HG03064 (cell line): ENCODE measurements around the gene DDX1.

Experiments
- ATAC-seq: cut with Tn5 transposase; IDR thresholded peaks from one replicate; pipeline ENCODE4 v1.9.1; 2021; ENCODE audit warnings: low read depth; ENCODE audit not compliant: unreplicated experiment

DDX1 gene

DNA sequence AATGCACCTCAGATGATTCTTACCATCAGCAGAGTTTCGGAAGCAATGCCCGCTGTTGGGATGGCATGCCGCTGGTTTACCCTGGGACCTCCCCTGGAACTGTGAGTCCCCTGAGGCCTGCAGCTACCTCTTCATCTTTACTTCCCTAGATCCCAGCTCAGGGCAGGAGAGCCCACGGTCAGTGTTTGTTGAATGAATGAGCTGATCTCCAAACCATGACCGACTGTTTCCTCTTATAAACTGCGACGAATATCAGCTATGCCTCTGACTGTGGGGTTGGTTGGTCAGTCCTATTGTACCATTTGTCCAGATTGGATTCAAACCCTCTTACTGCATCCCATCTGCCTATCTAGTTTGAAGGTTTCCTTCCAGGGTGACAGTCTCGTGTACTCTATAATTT lies 64.4 kb downstream of the DDX1 start:
- ATAC-seq: no peak

- no peak for ATAC-seq
These were observed 66.1 kb downstream of the DDX1 start for GRCh38 chr2:15657759-15658158.

GRCh38 chr2:15658911-15659310 lies 67.2 kb downstream of the DDX1 start:
- ATAC-seq: no peak

GRCh38 chr2:15660491-15661294 lies 69.0 kb downstream of the DDX1 start:
- no peak for ATAC-seq

GRCh38 chr2:15661295-15661569 lies 69.6 kb downstream of the DDX1 start:
- no peak for ATAC-seq

GRCh38 chr2:15662026-15662425 lies 70.4 kb downstream of the DDX1 start:
- ATAC-seq: no peak

- no peak for ATAC-seq
These were observed 70.9 kb downstream of the DDX1 start for GRCh38 chr2:15662579-15662978.

GRCh38 chr2:15663802-15664201 lies 72.1 kb downstream of the DDX1 start:
- ATAC-seq: no peak

DNA sequence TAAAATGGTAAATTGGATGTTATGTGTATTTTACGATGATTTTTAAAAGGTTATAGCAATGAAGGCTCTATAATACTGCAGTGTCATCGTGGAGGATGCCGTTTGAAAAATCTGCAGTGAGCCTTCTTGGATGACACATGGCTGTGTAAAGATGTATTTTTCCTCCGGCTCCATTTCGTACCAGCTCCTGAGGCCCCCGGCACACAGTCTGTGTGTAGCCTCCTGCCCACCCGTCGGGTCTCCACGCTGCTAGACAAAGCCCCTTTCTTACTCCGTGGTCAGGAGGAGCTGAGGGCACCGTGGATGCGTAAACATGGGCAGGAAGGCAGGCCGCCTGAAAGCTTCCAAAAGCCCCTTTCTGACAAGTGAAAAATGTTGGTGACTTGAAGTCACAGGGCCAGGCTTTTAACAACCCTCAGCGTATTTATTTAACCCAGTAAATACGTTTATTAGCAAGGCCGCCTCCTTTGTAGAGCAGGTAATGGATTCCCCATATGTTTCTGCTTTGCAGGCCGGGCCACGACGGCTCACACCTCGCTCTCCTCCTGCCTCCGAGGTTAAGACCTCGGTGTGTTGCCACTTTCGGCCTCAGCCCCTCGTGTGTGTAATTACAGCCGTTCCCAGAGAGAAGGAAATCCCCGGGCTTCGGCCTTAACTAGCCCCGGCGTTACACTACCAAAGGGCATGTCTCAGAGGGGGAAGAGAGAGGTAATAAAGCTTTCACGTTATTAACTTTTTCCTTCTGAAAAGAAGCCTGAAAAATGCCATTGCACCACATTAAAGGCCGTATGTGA lies 72.8 kb downstream of the DDX1 start:
- ATAC-seq: no peak

GRCh38 chr2:15665067-15665942 lies 73.6 kb downstream of the DDX1 start:
- ATAC-seq: no peak

DNA sequence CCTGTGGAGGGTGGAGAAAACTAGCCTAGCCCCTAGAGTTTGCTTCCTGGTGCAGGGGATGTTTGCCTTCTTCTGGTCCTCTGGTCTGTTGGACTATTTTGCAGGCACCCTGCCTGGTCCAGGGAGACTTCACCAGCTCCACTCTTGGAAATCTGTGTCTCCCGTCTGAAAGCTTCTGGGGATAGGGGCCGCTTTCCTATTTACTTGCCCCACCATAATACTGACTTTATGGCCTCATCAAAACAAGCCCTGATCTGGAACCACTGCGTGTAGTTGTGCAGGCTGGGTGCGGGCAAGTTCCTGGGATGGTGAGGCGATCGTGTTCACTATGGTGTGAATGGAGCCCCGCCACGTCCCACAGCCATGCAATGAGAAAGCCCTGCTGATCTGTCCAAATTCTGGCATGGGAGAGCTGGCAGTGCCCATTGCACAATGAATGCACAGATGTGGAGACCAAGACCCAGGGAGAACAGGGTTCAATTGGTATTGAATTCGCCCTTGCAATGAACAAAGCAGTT lies 74.3 kb downstream of the DDX1 start:
- ATAC-seq: no peak

DNA sequence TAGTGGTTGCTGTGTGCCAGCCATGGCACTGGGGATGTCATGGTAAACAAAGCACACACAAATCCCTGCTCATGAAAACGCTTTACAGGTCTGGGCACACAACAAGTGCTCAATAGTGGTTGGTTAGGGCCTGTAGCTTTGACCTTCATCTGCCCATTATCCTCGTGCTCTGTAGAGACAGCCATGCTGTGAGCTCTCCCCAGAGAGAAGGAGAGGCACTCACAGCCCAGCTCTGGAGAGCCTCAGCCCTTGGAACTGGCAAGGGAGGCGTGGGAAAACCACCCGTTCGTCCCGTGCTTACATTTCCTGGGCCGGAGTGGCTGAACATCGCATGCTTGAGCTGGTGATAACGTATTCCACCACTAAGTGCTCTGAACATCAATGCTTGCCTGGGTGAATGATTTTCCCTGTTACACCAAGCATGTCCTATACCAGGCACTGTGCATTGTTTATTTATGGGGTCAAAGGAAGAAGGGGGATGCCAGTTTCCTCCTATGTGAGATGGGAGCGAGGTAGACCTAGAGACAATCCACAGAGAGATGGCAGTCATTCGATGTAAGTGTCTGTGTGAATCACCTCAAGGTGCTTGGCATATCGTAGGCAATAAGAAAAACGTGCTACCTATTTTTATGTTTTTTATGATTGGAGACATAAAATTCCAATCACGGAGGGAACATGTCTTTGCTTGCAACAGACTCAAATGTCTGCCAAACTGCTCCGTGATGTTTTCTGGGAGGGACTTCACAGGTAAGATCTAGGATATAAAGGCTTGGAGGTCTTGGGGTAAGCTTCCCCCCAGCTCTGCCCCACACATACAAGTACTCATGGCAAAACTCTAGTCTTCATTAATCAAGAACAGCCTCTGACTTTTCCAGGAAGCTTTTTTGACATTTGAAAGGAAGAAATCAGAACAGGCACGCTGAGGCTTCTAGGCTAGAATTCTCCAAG lies 75.5 kb downstream of the DDX1 start:
- no peak for ATAC-seq

GRCh38 chr2:15667809-15668556 lies 76.3 kb downstream of the DDX1 start:
- ATAC-seq: no peak

DNA sequence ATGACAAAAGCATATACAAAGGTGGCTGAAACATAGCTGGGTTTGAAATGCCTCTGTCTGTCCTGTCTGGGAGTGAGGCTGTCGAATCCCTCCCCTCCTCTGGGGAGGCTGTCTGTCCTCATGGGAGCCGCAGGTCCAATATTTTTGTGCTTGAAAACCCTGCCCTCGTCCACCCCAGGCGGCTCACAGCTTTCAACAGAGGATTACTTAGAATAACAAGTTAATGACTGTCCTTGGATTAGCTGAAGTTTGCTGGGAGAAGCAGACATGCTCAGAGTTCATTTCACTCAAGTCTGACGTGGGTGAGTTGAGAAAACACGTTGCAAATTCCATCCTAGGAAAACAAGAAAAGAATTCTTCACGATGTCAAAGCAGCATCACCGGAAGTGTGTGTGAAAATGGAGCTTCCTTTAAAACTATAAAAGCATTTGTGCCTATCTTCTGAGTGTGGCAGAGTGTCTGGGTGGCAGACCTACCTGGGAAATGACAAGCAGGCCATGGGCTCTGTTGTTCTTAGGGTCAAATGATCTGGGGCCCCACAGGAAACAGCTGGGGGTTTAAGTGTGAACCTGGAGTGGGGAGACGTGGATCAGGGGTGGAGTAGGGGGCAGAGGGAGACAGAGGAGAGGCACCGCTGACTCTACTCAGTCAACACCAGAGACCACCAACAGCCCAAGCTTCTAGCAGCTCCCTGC lies 77.1 kb downstream of the DDX1 start:
- ATAC-seq: no peak

GRCh38 chr2:15669375-15669910 lies 77.8 kb downstream of the DDX1 start:
- no peak for ATAC-seq

GRCh38 chr2:15670469-15670868 lies 78.8 kb downstream of the DDX1 start:
- ATAC-seq: no peak

- ATAC-seq: no peak
These were observed 79.3 kb downstream of the DDX1 start for GRCh38 chr2:15670981-15671380.

GRCh38 chr2:15671409-15671808 lies 79.7 kb downstream of the DDX1 start:
- no peak for ATAC-seq
